Activated CD8-positive, alpha-beta memory T cell treated with anti-CD3 and anti-CD28 coated beads for 48 hours (primary cell): ENCODE results near the gene CACNG1.
"Not testable (repeated sequence)": the region's sequence is repeated elsewhere in the genome, so short reads cannot be mapped to it uniquely, and the experiment has no call there.

Source experiments
- DNase-seq, 3 experiments: peaks; one replicate each; pipeline ENCODE4 v3.0.0-alpha.2; 2020; ENCODE audit warnings: low read depth in 2 of 3, low spot score in 2 of 3

The CACNG1 gene

GRCh38 chr17:67078292-67078691 is 33.9 kb downstream of the CACNG1 start:
- DNase-seq, result no peak

GRCh38 chr17:67079491-67079890 is 35.1 kb downstream of the CACNG1 start:
- no peak for DNase-seq

- no peak for DNase-seq
Measured at GRCh38 chr17:67080804-67081203, 36.5 kb downstream of the CACNG1 start.

GRCh38 chr17:67082107-67082506 is 37.8 kb downstream of the CACNG1 start:
- no peak for DNase-seq

GRCh38 chr17:67085406-67085805 is 41.1 kb downstream of the CACNG1 start:
- DNase-seq, result no peak

GRCh38 chr17:67088639-67089038 is 44.3 kb downstream of the CACNG1 start:
- no peak for DNase-seq

GRCh38 chr17:67090341-67090740 is 46.0 kb downstream of the CACNG1 start:
- DNase-seq, result no peak

- no peak for DNase-seq
Measured at GRCh38 chr17:67092291-67092690, 47.9 kb downstream of the CACNG1 start.

GRCh38 chr17:67092710-67093109 is 48.4 kb downstream of the CACNG1 start:
- DNase-seq, result not testable (repeated sequence)

GRCh38 chr17:67093348-67093747 is 49.0 kb downstream of the CACNG1 start:
- no peak for DNase-seq

- not testable (repeated sequence) for DNase-seq
Measured at GRCh38 chr17:67095291-67095690, 50.9 kb downstream of the CACNG1 start.

- DNase-seq, result no peak
Measured at GRCh38 chr17:67095803-67096202, 51.4 kb downstream of the CACNG1 start.

- no peak for DNase-seq
Measured at GRCh38 chr17:67096609-67097008, 52.3 kb downstream of the CACNG1 start.

GRCh38 chr17:67098006-67098405 is 53.7 kb downstream of the CACNG1 start:
- DNase-seq, result no peak

GRCh38 chr17:67104641-67105040 is 60.3 kb downstream of the CACNG1 start:
- DNase-seq, result not testable (repeated sequence)

- no peak for DNase-seq
Measured at GRCh38 chr17:67105213-67105612, 60.9 kb downstream of the CACNG1 start.
